Ovary (tissue), 9 donors: ENCODE data around the gene ALDH2. TPM values are rescaled to one million over a fixed set of nuclear protein-coding genes. Genes with fewer than 3 reads are reported as not detected.
"Not testable (repeated sequence)": the region's sequence is repeated elsewhere in the genome, so short reads cannot be mapped to it uniquely, and the experiment has no call there.

Experiments used
- DNase-seq, 5 donors: peaks; one replicate each; pipeline ENCODE4 v3.0.0-alpha.2; 2019 to 2020
- H3K27ac ChIP-seq, 2 donors: fragments of 200-600 bp; one replicate each; pipeline versions ENCODE4 v1.5.1 to v1.8.0; 2019 to 2022
- H3K27me3 ChIP-seq: fragments of 200-600 bp; one replicate; pipeline ENCODE4 v1.8.0; 2022
- H3K36me3 ChIP-seq: fragments of 200-600 bp; sonication (generic); one replicate; pipeline ENCODE4 v1.5.1; 2019
- H3K4me1 ChIP-seq: one replicate; pipeline ENCODE4 v1.8.1; 2013; ENCODE audit warnings: mild to moderate bottlenecking, moderate library complexity; ENCODE audit not compliant: insufficient read depth
- H3K4me3 ChIP-seq: fragments of 200-600 bp; sonication (generic); one replicate; pipeline ENCODE4 v1.5.1; 2017
- H3K9me3 ChIP-seq, 2 donors: fragments of 200-600 bp in 1 of 2; sonication (generic) in 1 of 2; one replicate each; pipeline versions ENCODE4 v1.5.1 to v1.8.1; 2013 to 2019; ENCODE audit warnings: mild to moderate bottlenecking in 1 of 2, moderate library complexity in 1 of 2
- EP300 ChIP-seq: sonication (generic); formaldehyde crosslinking; IDR thresholded peaks from one replicate; pipeline ENCODE4 v1.6.1; 2017; ENCODE audit warnings: antibody characterized with exemption
- POLR2A ChIP-seq: fragments of 450-650 bp; IDR thresholded peaks from one replicate; pipeline ENCODE4 v1.6.1; 2017; ENCODE audit warnings: antibody characterized with exemption, mild to moderate bottlenecking, moderate library complexity
- WGBS, 3 donors: extraction: QIAGEN DNeasy Blood & Tissue Kit in 1 of 3; methylation state at CpG; one replicate each; pipeline versions ENCODE4 v1.1.5 to v1.1.7; 2013 to 2017; 5-methylcytosine and 5-hydroxymethylcytosine counted together
- intact Hi-C, 4 donors: fragments of 100-400 bp; cut with DNase I; formaldehyde crosslinking; loops; one replicate each; pipeline versions ENCODE4 v1.11.0 to v1.15.1; 2022 to 2023
- polyA plus RNA-seq, 2 donors: library from polyadenylated mRNA; stranded (reverse); fragments of 200-250 nt in 1 of 2; fragments of 350-450 nt in 1 of 2; fragmentation: Illumina TruSeq in 1 of 2; extraction: RNeasy Lipid Tissue Mini Kit (QIAGEN cat#74804) in 1 of 2; gene quantifications; one replicate each; pipeline ENCODE4 v1.2.3, GENCODE V29; 2013 to 2014
- total RNA-seq, 7 donors: library from RNA; depleted of rRNA in 2 of 7; stranded (reverse); fragments of >200 nt in 2 of 7; fragmentation: NEBNext Ultra II Directional in 3 of 7; extraction: Animal tissue kit (Norgen Biotek cat#: 25700) in 3 of 7; gene quantifications; one replicate each; pipeline versions ENCODE4 v1.1.0 to v1.2.4, GENCODE V29; 2016 to 2023
- TF ChIP-seq, protein P1 (sequence below), 3 donors: fragments of 450-650 bp in 2 of 3; fragments of 200-600 bp in 1 of 3; IDR thresholded peaks; one replicate each; pipeline versions ENCODE4 v1.5.1 to v1.8.0; 2016 to 2022; ENCODE audit warnings: antibody characterized with exemption in 3 of 3, mild to moderate bottlenecking in 1 of 3
- donor health status: DM: no; HTN: no; CAD: no; lungs with moderate emphysema.
- donor health status: DM: no; HTN: no; CAD: no.
- donor health status: Bipolar disorder and iron deficiency.
- donor health status: DM: yes; HTN: yes; CAD: no.
- donor health status: DM: no; HTN: no; CAD: no.
- donor health status: DM: yes; HTN: yes; CAD: no.

ALDH2 gene
- total and polyA plus RNA-seq, 9 donors = 46.7 to 154 (median 115) TPM

DNA sequence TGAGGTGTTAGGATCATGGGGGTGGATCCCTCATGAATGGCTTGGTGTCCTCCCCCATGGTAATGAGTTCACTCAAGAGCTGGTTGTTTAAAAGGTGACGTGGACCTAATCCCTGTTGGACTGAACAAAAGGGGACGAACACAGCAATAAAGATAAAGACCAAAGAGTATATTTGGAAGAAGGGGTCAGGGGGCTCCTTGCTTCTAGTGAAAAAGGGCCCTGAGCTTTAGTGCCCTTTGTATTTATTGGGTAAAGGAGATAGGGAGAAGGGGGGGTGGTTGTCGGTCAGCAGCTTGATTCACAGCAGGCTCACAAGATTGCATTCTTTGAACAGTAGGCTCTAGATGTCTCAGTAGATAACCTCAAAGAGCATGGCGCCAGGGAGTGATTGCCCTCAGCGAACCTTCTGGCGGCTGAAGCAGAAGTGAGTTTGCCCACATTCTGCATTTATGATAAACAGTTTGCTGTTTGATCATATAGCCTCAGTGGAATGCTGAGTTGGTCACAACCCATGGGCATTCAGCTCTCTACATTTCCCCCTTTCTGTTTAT lies 49.4 kb downstream of the ALDH2 start:
- intact Hi-C loops = no loop called here
- Histone ChIP-seq H3K9me3 (no peaks in the 10 kb centered on the region), H3K36me3 (no peaks in the 10 kb centered on the region), H3K4me1 (no peaks in the 10 kb centered on the region), H3K27me3 (no peaks in the 10 kb centered on the region), H3K27ac (no peak overlapping the region), H3K4me3 (no peak overlapping the region)
- 42 to 65% (median 61%) methylated on average over 6 of the region's 6 CpGs for WGBS, 3 donors
- DNase-seq = peak in 1 of 5 donors; percentile 2
- no peak for TF ChIP-seq POLR2A
- TF ChIP-seq, protein P1, sequence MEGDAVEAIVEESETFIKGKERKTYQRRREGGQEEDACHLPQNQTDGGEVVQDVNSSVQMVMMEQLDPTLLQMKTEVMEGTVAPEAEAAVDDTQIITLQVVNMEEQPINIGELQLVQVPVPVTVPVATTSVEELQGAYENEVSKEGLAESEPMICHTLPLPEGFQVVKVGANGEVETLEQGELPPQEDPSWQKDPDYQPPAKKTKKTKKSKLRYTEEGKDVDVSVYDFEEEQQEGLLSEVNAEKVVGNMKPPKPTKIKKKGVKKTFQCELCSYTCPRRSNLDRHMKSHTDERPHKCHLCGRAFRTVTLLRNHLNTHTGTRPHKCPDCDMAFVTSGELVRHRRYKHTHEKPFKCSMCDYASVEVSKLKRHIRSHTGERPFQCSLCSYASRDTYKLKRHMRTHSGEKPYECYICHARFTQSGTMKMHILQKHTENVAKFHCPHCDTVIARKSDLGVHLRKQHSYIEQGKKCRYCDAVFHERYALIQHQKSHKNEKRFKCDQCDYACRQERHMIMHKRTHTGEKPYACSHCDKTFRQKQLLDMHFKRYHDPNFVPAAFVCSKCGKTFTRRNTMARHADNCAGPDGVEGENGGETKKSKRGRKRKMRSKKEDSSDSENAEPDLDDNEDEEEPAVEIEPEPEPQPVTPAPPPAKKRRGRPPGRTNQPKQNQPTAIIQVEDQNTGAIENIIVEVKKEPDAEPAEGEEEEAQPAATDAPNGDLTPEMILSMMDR (IDR thresholded peaks at IDR 0.05) = no peak

GRCh38 chr12:111816898-111817297 lies 50.2 kb downstream of the ALDH2 start:
- H3K4me3 ChIP-seq, intact Hi-C loops, H3K4me1 ChIP-seq, H3K27me3 ChIP-seq, H3K27ac ChIP-seq, H3K9me3 ChIP-seq, DNase-seq, H3K36me3 ChIP-seq: not testable (repeated sequence)
- 84 to 91% (median 87%) methylated on average over 3 of the region's 3 CpGs for WGBS, 3 donors

DNA sequence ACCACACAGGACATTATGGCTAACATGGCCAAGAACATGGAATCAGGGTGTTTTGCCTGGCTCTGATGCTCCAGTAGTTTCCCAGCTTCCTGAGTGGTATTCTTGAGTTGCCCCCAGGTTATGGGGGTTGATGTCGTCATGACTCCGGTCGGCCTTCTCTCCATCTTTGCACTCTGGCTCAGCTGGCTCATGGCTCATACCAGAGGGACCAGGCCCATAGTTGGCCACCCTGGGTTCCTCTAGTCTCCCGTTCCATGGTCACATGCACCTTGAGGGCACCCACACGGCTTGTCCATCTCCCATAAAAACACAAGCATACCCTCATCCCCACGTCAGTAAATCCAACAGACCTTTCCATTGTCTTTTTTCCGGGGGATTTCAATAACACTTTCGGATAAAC lies 51.6 kb downstream of the ALDH2 start:
- no peak overlapping the region for H3K4me3 ChIP-seq
- H3K9me3 ChIP-seq = no peaks in the 10 kb centered on the region
- no peaks in the 10 kb centered on the region for H3K4me1 ChIP-seq
- H3K36me3 ChIP-seq = no peaks in the 10 kb centered on the region
- intact Hi-C loops = no loop called here
- 79 to 90% (median 81%) methylated on average over 8 of the region's 8 CpGs for WGBS, 3 donors
- DNase-seq = no peak
- H3K27me3 ChIP-seq = no peaks in the 10 kb centered on the region
- TF ChIP-seq, protein P1 (IDR thresholded peaks at IDR 0.05) = no peak
- TF ChIP-seq POLR2A (no peak), EP300 (no peak)
- H3K27ac ChIP-seq = no peak overlapping the region

- no peaks in the 10 kb centered on the region for H3K4me1 ChIP-seq
- no peak for TF ChIP-seq POLR2A
- TF ChIP-seq EP300 = no peak
- TF ChIP-seq, protein P1 (IDR thresholded peaks at IDR 0.05) = no peak
- no peaks in the 10 kb centered on the region for H3K27me3 ChIP-seq
- WGBS, 3 donors = 42 to 51% (median 47%) methylated on average over 6 of the region's 6 CpGs
- no peaks in the 10 kb centered on the region for H3K9me3 ChIP-seq
- no peaks in the 10 kb centered on the region for H3K36me3 ChIP-seq
- H3K27ac ChIP-seq = no peak overlapping the region
- H3K4me3 ChIP-seq = no peak overlapping the region
- intact Hi-C loops = no loop called here
- no peak for DNase-seq
These were observed 52.7 kb downstream of the ALDH2 start for GRCh38 chr12:111819191-111820158.

DNA sequence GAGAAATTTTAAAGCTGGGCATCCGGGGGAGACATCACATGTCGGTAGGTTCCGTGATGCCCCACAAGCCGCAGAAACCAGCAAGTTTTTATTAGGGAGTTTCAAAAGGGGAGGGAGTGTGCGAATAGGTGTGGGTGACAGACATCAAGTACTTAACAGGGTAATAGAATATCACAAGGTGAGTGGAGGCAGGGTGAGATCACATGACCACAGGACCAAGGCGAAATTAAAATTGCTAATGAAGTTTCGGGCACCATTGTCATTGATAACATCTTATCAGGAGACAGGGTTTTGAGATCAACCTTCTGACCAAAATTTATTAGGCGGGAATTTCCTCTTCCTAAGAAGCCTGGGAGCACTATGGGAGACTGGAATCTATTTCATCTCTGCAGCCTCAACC lies 54.1 kb downstream of the ALDH2 start:
- WGBS, 3 donors = 82 to 89% (median 82%) methylated on average over 8 of the region's 8 CpGs
- H3K9me3 ChIP-seq, H3K4me3 ChIP-seq, H3K27me3 ChIP-seq, H3K4me1 ChIP-seq, DNase-seq, H3K27ac ChIP-seq, intact Hi-C loops, H3K36me3 ChIP-seq: not testable (repeated sequence)
